HuH-7.5 (cell line): Measurements from ENCODE around the gene STXBP2.
A peak's percentile ranks its signal among the peaks of the same experiment; 100 is the strongest.

ENCODE experiments used
- DNase-seq: peaks from one replicate; pipeline ENCODE4 v3.0.0; 2011; ENCODE audit warnings: low spot score

STXBP2 gene

DNA sequence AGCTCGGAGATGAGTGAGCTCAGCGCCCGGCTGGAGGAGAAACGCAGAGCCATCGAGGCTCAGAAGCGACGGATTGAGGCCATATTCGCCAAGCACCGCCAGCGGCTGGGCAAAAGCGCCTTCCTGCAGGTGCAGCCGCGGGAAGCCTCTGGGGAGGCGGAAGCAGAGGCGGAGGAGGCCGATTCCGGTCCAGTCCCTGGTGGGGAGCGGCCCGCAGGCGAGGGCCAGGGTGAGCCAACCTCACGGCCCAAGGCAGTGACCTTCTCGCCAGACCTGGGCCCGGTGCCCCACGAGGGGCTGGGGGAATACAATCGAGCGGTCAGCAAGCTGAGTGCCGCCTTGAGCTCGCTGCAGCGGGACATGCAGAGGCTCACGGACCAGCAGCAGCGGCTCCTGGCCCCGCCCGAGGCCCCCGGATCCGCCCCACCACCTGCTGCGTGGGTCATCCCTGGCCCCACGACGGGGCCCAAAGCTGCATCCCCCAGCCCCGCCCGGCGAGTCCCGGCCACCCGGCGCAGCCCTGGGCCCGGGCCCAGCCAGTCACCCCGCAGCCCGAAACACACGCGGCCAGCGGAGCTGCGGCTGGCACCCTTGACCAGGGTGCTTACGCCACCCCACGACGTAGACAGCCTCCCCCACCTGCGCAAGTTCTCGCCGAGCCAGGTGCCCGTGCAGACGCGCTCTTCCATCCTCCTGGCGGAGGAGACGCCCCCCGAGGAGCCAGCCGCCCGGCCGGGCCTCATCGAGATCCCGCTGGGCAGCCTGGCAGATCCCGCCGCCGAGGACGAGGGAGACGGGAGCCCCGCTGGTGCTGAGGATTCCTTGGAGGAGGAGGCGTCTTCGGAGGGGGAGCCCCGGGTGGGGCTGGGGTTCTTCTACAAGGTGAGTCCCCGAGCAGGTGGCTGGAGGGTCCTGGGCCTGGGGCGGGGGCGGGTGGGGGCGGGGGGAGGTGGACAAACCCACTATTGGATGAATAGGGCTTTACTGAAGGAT lies 24.3 kb upstream of the STXBP2 start:
- no peak for DNase-seq

- DNase-seq: no peak
Measured at GRCh38 chr19:7614859-7615741, 21.8 kb upstream of the STXBP2 start.

DNA sequence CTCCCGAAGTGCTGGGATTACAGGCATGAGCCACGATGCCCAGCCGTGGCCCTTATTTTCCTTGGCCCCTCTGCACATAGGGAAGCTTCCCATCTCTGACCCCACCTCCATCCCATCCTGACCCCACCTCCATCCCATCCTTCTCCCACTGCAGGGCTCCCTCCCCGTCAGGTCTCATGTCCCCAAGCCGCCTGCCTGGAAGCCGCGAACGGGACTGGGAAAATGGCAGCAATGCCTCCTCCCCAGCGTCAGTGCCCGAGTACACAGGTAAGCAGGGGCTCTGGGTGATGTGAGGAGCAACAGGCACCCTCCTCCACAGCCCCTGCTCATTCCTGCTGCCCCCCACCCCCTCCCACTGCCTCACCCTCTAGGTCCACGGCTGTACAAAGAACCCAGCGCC lies 19.7 kb upstream of the STXBP2 start:
- no peak for DNase-seq

DNA sequence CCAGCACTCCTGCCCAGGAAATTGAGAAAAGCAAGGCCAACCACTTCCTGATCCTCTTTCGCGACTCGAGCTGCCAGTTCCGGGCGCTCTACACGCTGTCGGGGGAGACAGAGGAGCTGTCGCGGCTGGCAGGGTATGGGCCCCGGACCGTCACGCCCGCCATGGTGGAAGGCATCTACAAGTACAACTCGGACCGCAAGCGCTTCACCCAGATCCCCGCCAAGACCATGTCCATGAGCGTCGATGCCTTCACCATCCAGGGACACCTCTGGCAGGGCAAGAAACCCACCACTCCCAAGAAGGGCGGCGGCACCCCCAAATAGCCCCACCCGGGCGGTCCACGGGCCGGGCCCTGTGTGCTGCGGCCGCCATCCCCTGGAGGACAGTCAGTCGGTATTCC lies 19.2 kb upstream of the STXBP2 start:
- no peak for DNase-seq

GRCh38 chr19:7618348-7618747 lies 18.6 kb upstream of the STXBP2 start:
- peak; percentile 51 for DNase-seq

GRCh38 chr19:7618771-7619510 lies 18.0 kb upstream of the STXBP2 start:
- no peak for DNase-seq

DNA sequence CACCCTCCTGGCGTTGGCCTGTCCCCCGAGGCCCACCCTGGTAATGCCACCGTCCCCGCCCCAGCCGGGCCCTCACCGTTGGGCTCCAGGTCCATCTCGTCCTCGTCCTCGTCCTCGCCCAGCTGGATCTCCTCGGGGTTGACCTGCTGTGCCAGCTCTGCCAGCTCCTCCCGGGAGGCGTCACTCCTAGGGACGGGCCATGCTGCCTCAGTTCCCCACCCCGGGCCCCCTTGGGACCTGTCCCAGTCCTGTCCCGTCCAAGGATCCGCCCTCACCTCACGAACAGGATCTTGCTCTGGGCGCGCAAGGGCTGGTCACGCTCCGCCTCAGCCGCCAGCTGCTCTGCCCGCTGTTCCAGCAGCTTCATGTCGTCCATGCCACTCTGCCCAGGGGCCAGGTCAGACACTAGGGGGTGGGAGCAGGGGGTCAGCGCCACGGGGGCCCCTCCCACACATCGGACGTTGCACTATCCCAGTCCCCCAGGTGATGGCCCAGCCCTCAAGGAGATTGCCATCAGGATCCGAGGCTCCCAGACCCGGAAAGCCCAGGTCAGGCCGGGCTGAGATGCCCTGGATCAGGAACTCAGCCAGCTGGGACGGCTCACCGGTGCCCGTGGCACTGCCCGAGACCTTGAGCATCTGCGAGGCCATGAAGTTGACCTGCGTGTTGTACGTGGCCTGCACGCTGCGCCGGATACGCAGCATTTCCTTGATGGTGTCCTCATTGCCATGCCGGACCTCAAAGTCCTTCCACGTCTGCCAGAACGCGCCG lies 17.1 kb upstream of the STXBP2 start:
- no peak for DNase-seq

DNA sequence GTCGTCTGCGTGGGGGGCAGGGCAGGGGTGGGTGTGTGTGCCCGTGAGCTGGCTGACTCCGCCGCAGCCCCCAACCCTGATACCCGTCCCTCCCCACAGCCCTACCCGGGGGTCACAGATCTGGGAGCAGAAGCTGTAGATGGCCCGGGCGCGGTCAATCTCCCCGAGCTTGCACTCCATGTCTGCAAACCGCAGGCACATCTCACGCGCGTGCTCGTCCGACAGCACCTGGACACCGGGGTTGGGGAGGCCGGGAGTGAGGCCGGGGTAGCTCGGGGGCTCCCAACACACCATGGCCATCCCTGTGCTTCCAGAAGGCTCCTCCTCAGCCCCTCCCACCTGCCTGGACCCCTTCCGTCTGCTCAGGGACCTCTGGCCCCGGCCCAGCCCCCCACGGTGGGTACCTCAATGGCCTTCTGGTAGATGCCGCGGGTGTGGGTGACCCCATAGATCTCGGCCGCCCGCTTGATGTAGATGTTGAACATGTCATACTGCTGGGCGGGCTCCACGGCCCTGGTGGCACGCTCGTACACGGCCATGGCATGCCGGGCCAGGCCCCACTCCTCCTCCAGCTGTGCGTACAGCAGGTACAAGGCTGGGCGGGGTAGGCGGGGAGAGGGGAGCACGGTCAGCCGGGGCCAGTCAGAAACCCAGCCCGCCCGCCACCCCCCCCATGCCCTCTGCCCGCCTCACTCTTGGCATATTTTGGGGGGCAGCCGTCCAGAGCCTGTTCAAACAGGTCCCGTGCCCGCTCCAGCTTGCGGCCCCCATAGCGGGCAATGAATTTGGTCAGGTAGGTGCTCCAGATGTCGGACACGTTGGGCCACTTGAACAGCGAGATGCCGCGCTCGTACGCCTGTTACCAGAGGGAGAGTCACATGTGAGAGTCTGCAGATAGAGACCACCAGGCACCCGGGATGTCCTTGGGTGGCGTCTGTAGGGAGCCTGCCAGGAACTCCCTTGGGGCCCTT lies 16.2 kb upstream of the STXBP2 start:
- no peak for DNase-seq

DNA sequence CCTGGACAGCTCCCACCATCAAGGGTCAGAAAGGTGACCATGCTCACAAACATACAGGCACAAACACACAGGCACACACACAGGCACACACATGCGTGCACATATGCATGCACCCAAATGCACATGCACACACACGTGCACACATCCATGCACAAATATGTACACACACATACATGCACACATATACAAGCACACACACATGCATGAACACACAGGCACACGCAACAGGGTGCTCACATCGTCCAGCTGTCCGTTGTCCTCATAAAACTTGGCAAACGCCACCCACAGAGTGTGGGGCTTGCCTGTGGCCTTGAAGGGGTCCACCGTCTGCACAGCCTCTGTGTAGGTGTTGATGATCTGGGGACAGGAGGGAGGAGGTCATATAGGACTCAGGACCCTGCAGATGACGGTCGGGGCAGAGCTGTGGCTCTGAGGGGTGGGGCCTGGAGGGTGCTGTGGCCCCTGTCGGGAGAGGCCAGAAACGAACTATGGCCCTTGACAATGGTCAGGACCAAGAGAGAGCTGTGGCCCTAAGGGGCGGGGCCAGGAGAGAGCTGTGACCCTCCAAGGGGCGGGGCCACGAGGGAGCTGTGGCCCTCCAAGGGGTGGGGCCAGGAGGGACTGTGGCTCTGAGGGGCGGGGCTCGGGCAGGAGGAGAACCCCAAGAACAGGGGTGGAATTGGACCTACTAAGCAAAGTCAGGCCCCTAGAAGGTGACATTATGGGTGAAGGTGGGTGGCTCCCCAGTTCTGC lies 13.8 kb upstream of the STXBP2 start:
- no peak for DNase-seq

GRCh38 chr19:7623725-7624603 lies 12.9 kb upstream of the STXBP2 start:
- no peak for DNase-seq

GRCh38 chr19:7624810-7625209 lies 12.1 kb upstream of the STXBP2 start:
- no peak for DNase-seq

DNA sequence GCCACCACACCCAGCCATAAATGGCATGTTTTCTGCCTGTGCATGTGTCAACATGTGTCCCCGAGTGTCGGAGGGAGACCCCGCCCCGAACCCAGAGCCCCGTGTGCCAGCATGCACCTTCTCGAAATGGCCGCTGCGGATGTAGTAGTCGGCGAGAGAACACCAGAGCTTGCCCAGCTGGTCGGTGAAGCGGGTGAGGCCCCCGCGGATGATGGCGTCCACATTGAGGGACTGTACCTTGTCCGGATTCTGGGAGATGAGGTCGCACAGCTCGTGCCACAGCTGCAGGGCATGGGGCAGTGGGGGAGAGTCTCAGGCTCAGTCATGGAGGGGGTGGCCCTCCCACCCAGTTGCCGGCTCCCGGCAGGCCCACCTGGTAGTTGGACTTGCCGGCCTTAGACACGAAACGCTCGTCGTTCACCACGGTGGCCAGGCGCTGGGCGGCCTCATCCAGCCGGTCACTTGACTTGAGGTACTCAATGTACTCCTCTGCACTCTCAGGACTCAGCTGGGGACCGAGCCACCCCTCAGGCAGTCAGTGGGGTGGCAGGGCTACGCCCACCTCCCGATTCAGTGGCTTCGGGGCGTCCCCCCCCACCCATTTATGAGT lies 11.0 kb upstream of the STXBP2 start:
- DNase-seq: no peak

DNA sequence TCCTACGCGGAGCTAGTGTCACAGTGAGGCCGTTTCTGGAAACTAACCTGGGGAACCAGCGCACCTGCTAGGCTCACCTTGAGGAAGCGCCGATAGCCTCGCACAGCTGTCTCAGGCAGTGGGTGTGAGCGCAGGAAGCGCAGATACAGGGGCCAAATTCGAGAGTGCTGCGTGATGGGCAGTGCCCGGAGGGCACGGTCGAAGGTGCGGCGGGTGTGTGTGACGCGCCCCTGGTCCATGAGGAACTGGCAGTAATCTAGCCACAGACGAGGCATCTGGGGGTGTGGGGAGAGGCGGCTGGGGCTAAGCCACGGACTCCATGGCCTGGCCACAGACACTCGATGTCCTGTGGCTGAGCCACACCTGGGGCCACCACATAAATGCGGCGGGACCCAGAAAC lies 9.7 kb upstream of the STXBP2 start:
- DNase-seq: no peak

DNA sequence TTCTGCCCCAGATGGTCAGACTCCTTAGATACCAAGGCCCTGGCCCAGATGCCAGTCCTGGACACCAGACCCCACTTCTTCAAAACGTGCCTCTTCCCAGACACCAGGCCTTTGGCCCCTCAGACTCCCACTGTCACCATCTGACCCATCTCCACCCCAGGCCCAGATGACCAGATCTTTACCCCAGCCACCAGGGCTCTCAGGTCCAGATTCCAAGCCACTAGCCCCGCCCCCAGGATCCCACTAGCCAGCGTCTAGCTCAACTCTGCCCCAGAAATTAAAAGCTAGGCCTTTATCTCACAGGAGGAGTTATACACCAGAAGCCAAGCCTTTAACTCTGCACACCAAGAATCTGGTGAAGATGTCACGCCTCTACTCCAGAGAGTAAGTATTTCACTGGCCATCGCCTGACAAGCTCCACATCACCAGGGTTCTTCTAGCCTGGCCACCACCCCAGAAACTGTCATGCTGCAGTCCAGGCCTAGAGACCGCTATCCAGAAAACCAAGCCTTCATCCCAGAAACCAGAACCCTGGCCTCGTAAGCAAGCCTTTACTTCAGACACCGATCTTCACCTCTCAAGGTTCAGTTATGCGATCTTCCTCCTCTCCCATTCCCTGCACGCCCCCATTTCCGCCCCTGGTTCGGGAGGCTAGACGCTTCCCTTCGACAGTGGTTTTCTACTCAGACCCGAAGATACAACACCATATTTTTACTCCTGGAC lies 8.2 kb upstream of the STXBP2 start:
- no peak for DNase-seq

DNA sequence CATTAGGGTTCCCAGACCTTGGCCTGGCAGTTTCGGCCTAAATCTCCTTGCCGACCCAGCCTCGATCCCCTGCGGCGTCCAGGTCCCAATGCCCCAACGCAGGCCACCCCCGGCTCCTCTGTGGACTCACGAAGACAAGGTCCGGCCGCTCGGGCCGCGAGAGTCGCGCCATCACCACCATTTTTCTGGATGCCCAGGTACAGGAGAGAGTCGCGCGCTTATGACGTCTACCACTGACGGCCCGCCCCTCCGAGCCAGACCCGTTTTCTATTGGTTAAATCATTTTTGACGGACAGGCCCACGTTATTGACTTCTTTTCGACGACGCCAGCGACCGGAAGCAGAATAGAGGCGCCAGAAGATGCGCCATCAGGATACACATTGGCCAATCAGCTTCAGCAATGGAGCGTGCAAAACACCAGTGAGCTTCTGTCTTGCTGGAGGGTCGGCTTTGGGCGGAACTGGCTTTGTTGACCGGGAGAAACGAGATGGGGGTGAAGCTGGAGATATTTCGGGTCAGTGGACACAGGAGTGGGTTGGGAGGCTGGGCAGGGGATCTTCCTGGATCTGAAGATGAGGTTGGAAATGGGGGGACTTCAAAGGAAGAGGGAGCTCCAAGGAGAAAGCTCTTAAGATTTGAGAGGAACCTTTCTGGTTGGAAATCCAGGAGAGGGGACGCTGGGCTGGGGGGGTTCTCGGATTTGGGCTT lies 7.4 kb upstream of the STXBP2 start, which contains the start of the genes PET100 and XAB2:
Gene PET100, plus strand, starts transcription at position 447 of the 708 bp plus-strand sequence. Its CDS starts 41 bp downstream, at position 488.
Gene XAB2, minus strand, starts transcription at position 199 of the 708 bp plus-strand sequence. Its CDS starts 18 bp downstream, at position 181.
- DNase-seq: peak; percentile 100

GRCh38 chr19:7631577-7631976 lies 5.3 kb upstream of the STXBP2 start:
- DNase-seq: no peak
